ENCODE measurements around the gene LRP1. TPM values are rescaled to one million over a fixed set of nuclear protein-coding genes. Genes with fewer than 3 reads are reported as not detected.
A peak's percentile ranks its signal among the peaks of the same experiment; 100 is the strongest.

The LRP1 gene
- total and polyA plus RNA-seq, 2 of the 4 experiments (the other 2 are of a cell fraction): 73.1 to 142 TPM

DNA sequence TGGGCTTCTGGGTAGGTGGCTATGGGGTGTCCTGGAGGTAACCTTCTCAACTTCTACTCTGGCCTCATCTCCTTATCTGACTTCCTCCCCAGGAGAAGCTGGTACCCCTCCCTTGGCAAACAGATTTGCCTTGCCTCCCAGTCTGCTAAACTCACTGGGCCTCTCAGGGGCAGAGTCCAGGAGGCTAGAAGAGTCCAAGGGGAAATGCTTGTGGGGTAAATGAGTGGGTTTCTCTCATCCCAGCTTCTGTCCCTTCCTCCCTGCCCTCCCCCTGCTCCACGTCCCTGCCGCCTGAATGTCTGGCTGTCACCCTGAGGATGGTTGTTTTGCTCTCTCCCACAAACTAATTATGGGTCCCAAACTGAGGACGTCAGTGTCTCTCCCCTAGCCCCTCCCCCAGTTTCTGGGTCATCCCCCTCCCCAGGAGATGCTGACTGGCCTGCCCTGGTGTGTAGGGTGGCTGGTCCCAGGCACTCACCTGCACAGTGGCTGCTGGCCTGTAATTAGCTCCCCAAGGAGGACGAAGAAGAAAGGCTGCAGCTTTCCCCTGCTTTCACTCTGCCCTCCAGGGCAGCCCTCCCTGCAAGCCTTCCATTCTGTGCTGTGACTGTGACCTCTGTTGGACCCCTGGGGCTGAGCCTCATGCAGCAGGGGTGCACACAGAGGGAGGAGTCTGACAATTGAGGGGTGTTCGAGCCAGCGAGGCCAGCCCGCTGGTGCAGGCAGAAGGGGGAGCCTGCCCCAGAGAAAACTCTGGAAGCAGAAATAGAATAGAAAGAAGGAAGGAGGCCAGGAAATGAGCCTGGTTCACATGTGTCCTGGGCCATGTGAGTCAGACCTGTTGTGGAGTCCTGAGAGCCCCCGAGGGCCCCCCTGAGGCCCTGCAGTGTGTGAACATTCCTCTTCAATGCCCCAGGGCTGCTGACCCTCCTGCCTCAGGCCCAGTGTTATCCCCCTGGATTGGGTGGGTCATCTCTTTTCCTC, 19.0 kb downstream of the LRP1 start, which contains the start of gene LRP1-AS:
LRP1-AS (minus strand) TSS at position 659 of the 984 bp plus-strand sequence.
- H2BK20ac ChIP-seq (ENCODE audit: low read depth, low read length): peak within 1 kb of the TSS; percentile 20; the same call in 1 of the 2 replicates
- H2AFZ ChIP-seq (replicated peaks; ENCODE audit: low read length, poor library complexity): peak within 1 kb of the TSS; percentile 23
- peak within 1 kb of the TSS; percentile 77 for H3K4ac ChIP-seq (ENCODE audit: low read depth, low read length)
- TF ChIP-seq MXI1 (IDR thresholded peaks at IDR 0.05; ENCODE audit: borderline replicate concordance, low read depth, low read length) (peak; percentile 81; the same call in 1 of the 2 replicates), POLR2A (IDR thresholded peaks at IDR 0.05; ENCODE audit: low read depth, low read length) (no peak)
- H3K9ac ChIP-seq (ENCODE audit: low read depth, low read length): peak within 1 kb of the TSS; percentile 49; the same call in 1 of the 2 replicates
- H3K23ac ChIP-seq (ENCODE audit: low read depth, low read length): peak within 1 kb of the TSS; percentile 41; the same call in 1 of the 2 replicates
- no TSS peak for BruUV-seq (replicated peaks)
- intact Hi-C loops (cut with micrococcal nuclease): no loop called here
- H3K9me1 ChIP-seq (ENCODE audit: insufficient read depth, low read length): peaks cover 49% of the 10 kb centered on the region
- peak within 1 kb of the TSS; percentile 64 for H2AK5ac ChIP-seq (ENCODE audit: low read depth, low read length)
- peaks cover 61% of the 10 kb centered on the region for H3K4me1 ChIP-seq (ENCODE audit: control insufficient read depth, insufficient read depth, low read length)
- H2BK5ac ChIP-seq (ENCODE audit: low read depth, low read length, poor library complexity, severe bottlenecking): peak within 1 kb of the TSS; percentile 61
- no peak within 1 kb of the TSS for H3K4me3 ChIP-seq (ENCODE audit: insufficient read depth, low read depth, low read length)
- dilution Hi-C loops (cut with HindIII; ENCODE audit: low sequenced_read_pairs, unreplicated experiment): no loop called here
- H3K27ac ChIP-seq (ENCODE audit: insufficient read depth, low read length): peak within 1 kb of the TSS; percentile 80
- DNase-seq: peak; percentile 74
- peak within 1 kb of the TSS in 1 of 2 experiments; percentile 49; a peak in 2 of 4 replicates for H4K8ac ChIP-seq (ENCODE audit: low read depth in 2 of 2, low read length in 2 of 2)
- H2BK15ac ChIP-seq (ENCODE audit: low read depth, low read length): peak within 1 kb of the TSS; percentile 65; the same call in 1 of the 3 replicates
- peak within 1 kb of the TSS; percentile 60 for H3K14ac ChIP-seq (replicated peaks; ENCODE audit: low read depth, low read length)
- WGBS, 2 experiments (ENCODE audit: extremely low coverage in 2 of 2, insufficient read length in 1 of 2): no CpG with 5 or more reads among the region's 8 CpGs
- ChIA-PET POLR2A (ENCODE audit: unreplicated experiment) (interaction anchor here (1.1 kb wide), 1 partner anchor 11 kb away, joined by 5 read pairs; no protein-coding TSS in a partner anchor), CTCF (interaction anchor here (1.0 kb wide), 1 partner anchor 60 kb away, joined by 3 read pairs; no protein-coding TSS in a partner anchor)
- H2BK120ac ChIP-seq (ENCODE audit: low read depth, low read length): peak within 1 kb of the TSS; percentile 61; the same call in 1 of the 2 replicates
- no peak for ATAC-seq (ENCODE audit: low read depth)
- H3K9me3 ChIP-seq (ENCODE audit: control insufficient read depth, insufficient read depth, low read length): no peaks in the 10 kb centered on the region
- peak within 1 kb of the TSS; percentile 62 for H3K18ac ChIP-seq (ENCODE audit: low read depth, low read length)
- peaks cover 68% of the 10 kb centered on the region for H3K36me3 ChIP-seq (ENCODE audit: control insufficient read depth, insufficient read depth, low read length)
- no peaks in the 10 kb centered on the region for H3K27me3 ChIP-seq (ENCODE audit: control insufficient read depth, insufficient read depth, low read length)
- peak within 1 kb of the TSS; percentile 32 for H3K4me2 ChIP-seq (ENCODE audit: low read depth, low read length)
- in situ Hi-C loops (cut with MboI; ENCODE audit: low sequenced_read_pairs): no loop called here
- peaks cover 43 to 94% of the 10 kb centered on the region in 2 experiments for H3K79me1 ChIP-seq (ENCODE audit: low read depth in 1 of 2, low read length in 2 of 2)
- H4K91ac ChIP-seq (ENCODE audit: insufficient read depth, low read depth, low read length): peak within 1 kb of the TSS; percentile 36
- peaks cover 83% of the 10 kb centered on the region for H4K20me1 ChIP-seq (ENCODE audit: insufficient read depth, low read length)
- peak within 1 kb of the TSS; percentile 33 for H4K5ac ChIP-seq (ENCODE audit: low read depth, low read length)
- peak within 1 kb of the TSS; percentile 19 for H2AK9ac ChIP-seq (replicated peaks; ENCODE audit: low read depth, low read length, poor library complexity)
- no peak within 1 kb of the TSS for H3K56ac ChIP-seq (ENCODE audit: extremely low read depth, insufficient read depth, low read length)

All from IMR-90 (cell line).